ENCODE data around the gene HMGCL.

- TF ChIP-seq POLR2AphosphoS5 (IDR thresholded peaks at IDR 0.05; ENCODE audit: low read depth, low read length) = no peak
- TF ChIP-seq POLR2A (IDR thresholded peaks at IDR 0.05; ENCODE audit: low read depth, low read length) = no peak
Observed at GRCh38 chr1:23838401-23838866, 13.2 kb upstream of the HMGCL start.

Measured in GM12892 (cell line).